Smooth muscle cell (in vitro differentiated cells): Measurements from ENCODE around the gene ARHGAP15. TPM values are rescaled to one million over a fixed set of nuclear protein-coding genes. Genes with fewer than 3 reads are reported as not detected.

Source experiments
- DNase-seq: peaks from one replicate; lab custom pipeline; 2025; ENCODE audit not compliant: unreplicated experiment; lab: John Stamatoyannopoulos, UW
- H2AFZ ChIP-seq: fragments of 200-600 bp; sonication (generic); 2 replicates; pipeline ENCODE4 v1.6.0; 2016; ENCODE audit warnings: antibody characterized with exemption, low read depth, mild to moderate bottlenecking
- H3F3A ChIP-seq: fragments of 200-600 bp; sonication (generic); 2 replicates; pipeline ENCODE4 v1.6.0; 2017; ENCODE audit warnings: antibody characterized with exemption, low read depth
- H3K27ac ChIP-seq: fragments of 200-600 bp; sonication (generic); 2 replicates; pipeline ENCODE4 v1.5.1; 2016; ENCODE audit warnings: low read depth, mild to moderate bottlenecking
- H3K27me3 ChIP-seq: fragments of 200-600 bp; sonication (generic); 2 replicates; pipeline ENCODE4 v1.6.1; 2016; ENCODE audit warnings: low read depth, mild to moderate bottlenecking
- H3K36me3 ChIP-seq: fragments of 200-600 bp; sonication (generic); 2 replicates; pipeline ENCODE4 v1.5.1; 2016; ENCODE audit warnings: low read depth
- H3K4me1 ChIP-seq: fragments of 200-600 bp; sonication (generic); 2 replicates; pipeline ENCODE4 v1.5.1; 2016; ENCODE audit warnings: low read depth
- H3K4me2 ChIP-seq: fragments of 200-600 bp; sonication (generic); 2 replicates; pipeline ENCODE4 v1.6.0; 2016; ENCODE audit warnings: mild to moderate bottlenecking
- H3K4me3 ChIP-seq: fragments of 200-600 bp; sonication (generic); 2 replicates; pipeline ENCODE4 v1.5.1; 2016; ENCODE audit warnings: mild to moderate bottlenecking
- H3K79me2 ChIP-seq: fragments of 200-600 bp; sonication (generic); 2 replicates; pipeline ENCODE4 v1.6.0; 2016; ENCODE audit warnings: low read depth, mild to moderate bottlenecking
- H3K9ac ChIP-seq: fragments of 200-600 bp; sonication (generic); 2 replicates; pipeline ENCODE4 v1.6.0; 2016; ENCODE audit warnings: low read depth
- H3K9me3 ChIP-seq: fragments of 200-600 bp; sonication (generic); replicated peaks from 2 replicates; pipeline ENCODE4 v1.5.1; 2016; ENCODE audit warnings: low read depth
- H4K20me1 ChIP-seq: fragments of 200-600 bp; sonication (generic); 2 replicates; pipeline ENCODE4 v1.6.0; 2016; ENCODE audit warnings: low read depth
- WGBS: methylation state at CpG from one replicate; pipeline ENCODE4 v1.1.7; 2016; ENCODE audit warnings: low lambda C conversion rate; 5-methylcytosine and 5-hydroxymethylcytosine counted together
- polyA plus RNA-seq: library from polyadenylated mRNA; unstranded; fragments of >200 nt; fragmentation: Nextera tagmentation; extraction: Ambion mirVana; gene quantifications from 2 replicates; pipeline ENCODE4 v1.2.1, GENCODE V29; 2016
- total RNA-seq: library from RNA; depleted of rRNA; stranded (reverse); fragments of >200 nt; gene quantifications from 2 replicates; pipeline ENCODE4 v1.2.3, GENCODE V29; 2014
- TF ChIP-seq, protein P1 (sequence below): fragments of 200-600 bp; sonication (generic); IDR thresholded peaks from 2 replicates; pipeline ENCODE4 v1.5.1; 2017; ENCODE audit warnings: borderline replicate concordance, mild to moderate bottlenecking, antibody characterized with exemption; ENCODE audit not compliant: insufficient read depth, poor library complexity, severe bottlenecking

ARHGAP15 gene
- total and polyA plus RNA-seq, 2 experiments from 2014 or later = not detected

DNA sequence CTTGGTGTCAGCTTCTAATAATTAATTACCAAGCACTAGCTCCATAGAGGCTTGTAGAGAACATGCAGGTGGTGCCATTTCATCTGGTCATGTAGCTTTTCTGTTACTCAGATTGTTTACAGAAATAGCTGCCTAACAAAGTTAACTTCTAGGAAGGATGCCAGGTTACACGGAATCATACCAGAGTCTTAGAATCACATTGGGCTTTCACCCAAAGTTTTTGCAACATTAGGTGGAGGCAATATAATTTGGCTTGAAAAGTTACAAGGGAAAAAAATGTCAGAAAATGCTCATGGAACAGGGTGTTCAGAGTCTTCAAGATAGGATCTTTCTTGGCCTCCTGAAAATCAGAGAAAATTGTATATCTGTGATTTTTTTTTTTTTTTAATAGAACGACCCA, 135.6 kb downstream of the ARHGAP15 start:
- Histone ChIP-seq H3K4me3 (no peak overlapping the region), H2AFZ (no peak overlapping the region), H3K36me3 (no peaks in the 10 kb centered on the region), H3K27ac (no peak overlapping the region), H3K27me3 (no peaks in the 10 kb centered on the region), H3K4me1 (no peaks in the 10 kb centered on the region), H3K9ac (no peak overlapping the region), H4K20me1 (no peaks in the 10 kb centered on the region), H3K4me2 (no peak overlapping the region), H3K9me3 (no peaks in the 10 kb centered on the region), H3F3A (no peaks in the 10 kb centered on the region), H3K79me2 (no peaks in the 10 kb centered on the region)
- no peak for DNase-seq
- WGBS = 92% methylated on average over 2 of the region's 2 CpGs
- TF ChIP-seq, protein P1, sequence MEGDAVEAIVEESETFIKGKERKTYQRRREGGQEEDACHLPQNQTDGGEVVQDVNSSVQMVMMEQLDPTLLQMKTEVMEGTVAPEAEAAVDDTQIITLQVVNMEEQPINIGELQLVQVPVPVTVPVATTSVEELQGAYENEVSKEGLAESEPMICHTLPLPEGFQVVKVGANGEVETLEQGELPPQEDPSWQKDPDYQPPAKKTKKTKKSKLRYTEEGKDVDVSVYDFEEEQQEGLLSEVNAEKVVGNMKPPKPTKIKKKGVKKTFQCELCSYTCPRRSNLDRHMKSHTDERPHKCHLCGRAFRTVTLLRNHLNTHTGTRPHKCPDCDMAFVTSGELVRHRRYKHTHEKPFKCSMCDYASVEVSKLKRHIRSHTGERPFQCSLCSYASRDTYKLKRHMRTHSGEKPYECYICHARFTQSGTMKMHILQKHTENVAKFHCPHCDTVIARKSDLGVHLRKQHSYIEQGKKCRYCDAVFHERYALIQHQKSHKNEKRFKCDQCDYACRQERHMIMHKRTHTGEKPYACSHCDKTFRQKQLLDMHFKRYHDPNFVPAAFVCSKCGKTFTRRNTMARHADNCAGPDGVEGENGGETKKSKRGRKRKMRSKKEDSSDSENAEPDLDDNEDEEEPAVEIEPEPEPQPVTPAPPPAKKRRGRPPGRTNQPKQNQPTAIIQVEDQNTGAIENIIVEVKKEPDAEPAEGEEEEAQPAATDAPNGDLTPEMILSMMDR = no peak

DNA sequence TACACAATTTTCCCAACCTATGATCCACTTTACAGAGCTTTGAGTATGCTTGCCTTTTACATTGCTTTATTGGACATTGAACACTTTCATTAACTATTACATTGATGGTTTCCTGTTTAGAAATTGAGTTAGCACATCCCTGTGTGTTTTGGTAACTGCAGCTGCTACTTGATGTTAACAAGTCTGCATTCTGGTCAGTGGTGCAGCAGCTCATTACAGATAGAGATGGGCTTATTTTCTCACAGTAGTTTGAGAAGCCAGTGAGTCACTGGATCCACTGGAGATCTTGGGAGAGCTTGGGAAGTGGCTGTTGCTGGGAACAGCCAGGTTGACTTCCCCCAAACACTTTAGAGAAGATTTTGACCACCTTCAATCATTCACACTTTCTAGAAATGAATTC, 150.5 kb downstream of the ARHGAP15 start:
- H4K20me1 ChIP-seq = no peaks in the 10 kb centered on the region
- H2AFZ ChIP-seq = no peak overlapping the region
- no peaks in the 10 kb centered on the region for H3K36me3 ChIP-seq
- H3K4me3 ChIP-seq = no peak overlapping the region
- no peaks in the 10 kb centered on the region for H3K9me3 ChIP-seq
- no peaks in the 10 kb centered on the region for H3K27me3 ChIP-seq
- DNase-seq = no peak
- no peak overlapping the region for H3K9ac ChIP-seq
- H3K4me1 ChIP-seq = no peaks in the 10 kb centered on the region
- TF ChIP-seq, protein P1 = no peak
- H3F3A ChIP-seq = no peaks in the 10 kb centered on the region
- H3K4me2 ChIP-seq = no peak overlapping the region
- H3K27ac ChIP-seq = no peak overlapping the region
- H3K79me2 ChIP-seq = no peaks in the 10 kb centered on the region

DNA sequence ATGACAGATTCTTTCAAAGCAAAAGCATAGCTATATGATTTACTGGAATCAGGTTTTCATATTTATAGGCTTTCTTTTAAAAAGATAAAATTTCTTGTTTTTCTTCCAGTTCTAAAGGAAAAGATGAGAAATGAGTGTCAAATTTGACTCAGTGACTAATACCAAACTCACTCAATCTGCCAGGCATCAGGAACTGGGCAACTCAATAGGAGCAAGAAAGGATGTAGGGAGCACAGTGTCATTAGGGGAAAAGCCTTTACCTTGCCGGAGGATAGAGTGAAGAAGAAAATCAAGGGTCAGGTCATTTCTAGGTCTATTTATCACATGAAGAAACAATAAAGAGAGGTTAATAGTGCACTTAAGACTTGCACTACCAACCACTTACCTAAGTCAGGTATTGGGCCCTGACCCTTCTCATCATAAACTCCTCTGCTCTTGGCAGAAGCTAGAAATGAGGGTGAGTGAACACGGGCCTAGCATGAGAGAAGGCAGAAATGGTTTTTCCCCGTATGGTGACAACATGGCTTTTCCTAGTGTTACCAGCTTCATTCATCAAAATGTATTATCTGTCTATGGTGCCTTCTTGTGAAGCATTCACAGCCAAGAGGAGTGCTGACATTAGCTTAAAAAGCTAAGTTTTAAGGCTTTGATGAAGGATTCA, 151.0 kb downstream of the ARHGAP15 start:
- Histone ChIP-seq H3K27ac (no peak overlapping the region), H3K9me3 (no peaks in the 10 kb centered on the region), H3K79me2 (no peaks in the 10 kb centered on the region), H2AFZ (no peak overlapping the region), H3F3A (no peaks in the 10 kb centered on the region), H3K36me3 (no peaks in the 10 kb centered on the region), H4K20me1 (no peaks in the 10 kb centered on the region), H3K27me3 (no peaks in the 10 kb centered on the region), H3K4me1 (no peaks in the 10 kb centered on the region), H3K9ac (no peak overlapping the region), H3K4me3 (no peak overlapping the region), H3K4me2 (no peak overlapping the region)
- TF ChIP-seq, protein P1 = no peak
- no peak for DNase-seq
- 86% methylated on average over 3 of the region's 3 CpGs for WGBS

DNA sequence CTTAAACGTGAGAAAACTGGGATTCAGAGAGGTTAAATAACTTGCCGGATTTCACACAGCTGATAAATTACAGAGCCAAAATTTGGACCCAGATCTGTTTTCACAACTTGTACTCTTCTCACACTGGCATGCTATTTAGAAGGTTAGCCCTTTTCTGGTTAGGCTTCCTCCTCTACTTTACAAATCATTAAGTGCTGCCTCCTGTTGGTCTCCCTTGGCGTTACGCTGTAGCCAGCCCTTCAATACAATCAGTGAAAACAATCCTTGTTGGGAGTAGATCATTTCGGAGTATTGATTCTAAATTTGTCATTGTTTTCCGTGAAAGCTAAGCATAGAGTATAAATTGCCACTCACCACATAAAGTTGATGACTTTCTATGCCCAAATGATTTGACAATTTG, 153.5 kb downstream of the ARHGAP15 start:
- H3K4me3 ChIP-seq = no peak overlapping the region
- H3K4me1 ChIP-seq = no peaks in the 10 kb centered on the region
- TF ChIP-seq, protein P1 = no peak
- no peaks in the 10 kb centered on the region for H3K79me2 ChIP-seq
- H2AFZ ChIP-seq = no peak overlapping the region
- WGBS = 90% methylated on average over 6 of the region's 6 CpGs
- DNase-seq = no peak
- no peak overlapping the region for H3K27ac ChIP-seq
- H3K36me3 ChIP-seq = no peaks in the 10 kb centered on the region
- H4K20me1 ChIP-seq = no peaks in the 10 kb centered on the region
- H3K4me2 ChIP-seq = no peak overlapping the region
- H3K27me3 ChIP-seq = no peaks in the 10 kb centered on the region
- H3K9ac ChIP-seq = no peak overlapping the region
- no peaks in the 10 kb centered on the region for H3K9me3 ChIP-seq
- H3F3A ChIP-seq = no peaks in the 10 kb centered on the region
